PC-9 (cell line): Measurements from ENCODE around the gene SOX2. TPM values are rescaled to one million over a fixed set of nuclear protein-coding genes. Genes with fewer than 3 reads are reported as not detected.

Source experiments
- BruUV-seq: library from RNA; stranded (reverse); fragments of 400-500 nt; replicated peaks from 2 replicates; lab custom pipeline; 2021; lab: Mats Ljungman, UMichigan
- CTCF ChIA-PET: fragments of 300-600 bp; sonication (Branson Sonifier 250); formaldehyde crosslinking; loops from one replicate; lab custom pipeline; 2022; ENCODE audit warnings: antibody characterized with exemption; lab: Charles Lee
- POLR2A ChIA-PET: fragments of 300-600 bp; sonication (Branson Sonifier 250); formaldehyde crosslinking; loops from one replicate; lab custom pipeline; 2022; ENCODE audit warnings: antibody characterized with exemption; ENCODE audit not compliant: unreplicated experiment; lab: Charles Lee
- DNase-seq, 2 experiments: peaks; one replicate each; pipeline versions ENCODE4 v3.0.0 to v3.0.0-alpha.2; 2015 to 2022; ENCODE audit warnings: mixed read lengths in 1 of 2
- H2AFZ ChIP-seq: fragments of 200-600 bp; sonication (generic); 2 replicates; pipeline ENCODE4 v1.8.1; 2017; ENCODE audit warnings: antibody characterized with exemption
- H3F3A ChIP-seq: fragments of 200-600 bp; sonication (generic); 2 replicates; pipeline ENCODE4 v1.8.1; 2017; ENCODE audit warnings: antibody characterized with exemption, mild to moderate bottlenecking, low read depth; ENCODE audit not compliant: insufficient read depth
- H3K27ac ChIP-seq: fragments of 200-600 bp; sonication (generic); 2 replicates; pipeline ENCODE4 v1.6.1; 2016; ENCODE audit warnings: mixed run types
- H3K27me3 ChIP-seq: fragments of 200-600 bp; sonication (generic); 2 replicates; pipeline ENCODE4 v1.6.1; 2016; ENCODE audit warnings: low read depth, mixed run types; ENCODE audit not compliant: insufficient read depth
- H3K36me3 ChIP-seq: fragments of 200-600 bp; sonication (generic); 2 replicates; pipeline ENCODE4 v1.6.1; 2016; ENCODE audit warnings: low read depth, mixed run types
- H3K4me1 ChIP-seq: fragments of 200-600 bp; sonication (generic); replicated peaks from 2 replicates; pipeline ENCODE4 v1.6.1; 2016; ENCODE audit warnings: mixed run types; ENCODE audit not compliant: insufficient read depth
- H3K4me2 ChIP-seq: fragments of 200-600 bp; sonication (generic); 2 replicates; pipeline ENCODE4 v1.6.1; 2017; ENCODE audit warnings: mixed run types
- H3K4me3 ChIP-seq: fragments of 200-600 bp; sonication (generic); 2 replicates; pipeline ENCODE4 v1.6.1; 2016; ENCODE audit warnings: mixed run types
- H3K79me2 ChIP-seq: fragments of 200-600 bp; sonication (generic); 2 replicates; pipeline ENCODE4 v1.6.1; 2017; ENCODE audit warnings: low read depth, mixed run types
- H3K9me2 ChIP-seq: fragments of 200-600 bp; sonication (generic); 2 replicates; pipeline ENCODE4 v1.8.1; 2017; ENCODE audit warnings: mild to moderate bottlenecking; ENCODE audit not compliant: insufficient read depth
- H3K9me3 ChIP-seq: fragments of 200-600 bp; sonication (generic); 2 replicates; pipeline ENCODE4 v1.8.1; 2016; ENCODE audit warnings: low read depth; ENCODE audit not compliant: insufficient read depth
- H4K20me1 ChIP-seq: fragments of 200-600 bp; sonication (generic); 2 replicates; pipeline ENCODE4 v1.8.1; 2017; ENCODE audit not compliant: insufficient read depth
- EZH2 ChIP-seq: fragments of 200-600 bp; sonication (generic); IDR thresholded peaks from 2 replicates; pipeline ENCODE4 v1.8.0; 2017; ENCODE audit warnings: antibody characterized with exemption, low read depth
- intact Hi-C: fragments of 100-400 bp; cut with micrococcal nuclease; formaldehyde crosslinking; loops from one replicate; pipeline ENCODE4 v1.10.0; 2022; ENCODE audit not compliant: unreplicated experiment
- total RNA-seq: library from RNA; stranded (reverse); gene quantifications from 2 replicates; pipeline ENCODE4 v1.2.3, GENCODE V29; 2021
- TF ChIP-seq, protein P1 (sequence below): fragments of 200-600 bp; sonication (generic); conservative IDR thresholded peaks from 2 replicates; pipeline ENCODE4 v1.6.1; 2017; ENCODE audit warnings: mixed run types, antibody characterized with exemption, mild to moderate bottlenecking, moderate library complexity

Gene SOX2
- total RNA-seq, 1 experiment from 2014 or later: not detected

- BruUV-seq: no TSS peak
Observed at GRCh38 chr3:181752202-181752671, 40.5 kb downstream of the SOX2 start.

GRCh38 chr3:181753391-181753790 lies 41.7 kb downstream of the SOX2 start:
- Histone ChIP-seq H3K27me3 (no peaks in the 10 kb centered on the region), H4K20me1 (no peaks in the 10 kb centered on the region), H3K9me3 (no peaks in the 10 kb centered on the region), H3F3A (no peaks in the 10 kb centered on the region), H3K79me2 (no peaks in the 10 kb centered on the region), H3K27ac (no peak overlapping the region), H3K4me1 (peaks cover 35% of the 10 kb centered on the region), H3K36me3 (no peaks in the 10 kb centered on the region), H3K9me2 (no peaks in the 10 kb centered on the region), H3K4me3 (no peak overlapping the region), H2AFZ (no peak overlapping the region), H3K4me2 (no peak overlapping the region)
- intact Hi-C loops: no loop called here
- DNase-seq: no peak
- no TSS peak for BruUV-seq
- TF ChIP-seq, protein P1, sequence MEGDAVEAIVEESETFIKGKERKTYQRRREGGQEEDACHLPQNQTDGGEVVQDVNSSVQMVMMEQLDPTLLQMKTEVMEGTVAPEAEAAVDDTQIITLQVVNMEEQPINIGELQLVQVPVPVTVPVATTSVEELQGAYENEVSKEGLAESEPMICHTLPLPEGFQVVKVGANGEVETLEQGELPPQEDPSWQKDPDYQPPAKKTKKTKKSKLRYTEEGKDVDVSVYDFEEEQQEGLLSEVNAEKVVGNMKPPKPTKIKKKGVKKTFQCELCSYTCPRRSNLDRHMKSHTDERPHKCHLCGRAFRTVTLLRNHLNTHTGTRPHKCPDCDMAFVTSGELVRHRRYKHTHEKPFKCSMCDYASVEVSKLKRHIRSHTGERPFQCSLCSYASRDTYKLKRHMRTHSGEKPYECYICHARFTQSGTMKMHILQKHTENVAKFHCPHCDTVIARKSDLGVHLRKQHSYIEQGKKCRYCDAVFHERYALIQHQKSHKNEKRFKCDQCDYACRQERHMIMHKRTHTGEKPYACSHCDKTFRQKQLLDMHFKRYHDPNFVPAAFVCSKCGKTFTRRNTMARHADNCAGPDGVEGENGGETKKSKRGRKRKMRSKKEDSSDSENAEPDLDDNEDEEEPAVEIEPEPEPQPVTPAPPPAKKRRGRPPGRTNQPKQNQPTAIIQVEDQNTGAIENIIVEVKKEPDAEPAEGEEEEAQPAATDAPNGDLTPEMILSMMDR: no peak
- TF ChIP-seq EZH2: no peak
- POLR2A ChIA-PET: no interaction called here
- CTCF ChIA-PET: no interaction called here

More at GRCh38 chr3:181752202-181752671, 40.5 kb downstream of the SOX2 start:
- Histone ChIP-seq H3K27ac (no peak overlapping the region), H2AFZ (no peak overlapping the region), H3K27me3 (no peaks in the 10 kb centered on the region), H4K20me1 (no peaks in the 10 kb centered on the region), H3K4me1 (peaks cover 24% of the 10 kb centered on the region), H3K4me3 (no peak overlapping the region), H3K36me3 (no peaks in the 10 kb centered on the region), H3F3A (no peaks in the 10 kb centered on the region), H3K9me3 (no peaks in the 10 kb centered on the region), H3K9me2 (no peaks in the 10 kb centered on the region), H3K79me2 (no peaks in the 10 kb centered on the region), H3K4me2 (no peak overlapping the region)
- DNase-seq: no peak
- TF ChIP-seq, protein P1: no peak
- no peak for TF ChIP-seq EZH2
- ChIA-PET POLR2A (no interaction called here), CTCF (no interaction called here)
- intact Hi-C loops: no loop called here

- intact Hi-C loops: no loop called here
- Histone ChIP-seq H3K4me3 (no peak overlapping the region), H2AFZ (no peak overlapping the region), H3K27ac (no peak overlapping the region), H4K20me1 (no peaks in the 10 kb centered on the region), H3K36me3 (no peaks in the 10 kb centered on the region), H3K79me2 (no peaks in the 10 kb centered on the region), H3K4me1 (peaks cover 40% of the 10 kb centered on the region), H3K9me3 (no peaks in the 10 kb centered on the region), H3F3A (no peaks in the 10 kb centered on the region), H3K9me2 (no peaks in the 10 kb centered on the region), H3K27me3 (no peaks in the 10 kb centered on the region), H3K4me2 (peak overlapping the region; percentile 6; the same call in 1 of the 2 replicates)
- no peak for DNase-seq
- CTCF ChIA-PET: no interaction called here
- POLR2A ChIA-PET: no interaction called here
- no peak for TF ChIP-seq EZH2
- TF ChIP-seq, protein P1: no peak
- no TSS peak for BruUV-seq
Observed at GRCh38 chr3:181755959-181756358, 44.2 kb downstream of the SOX2 start.
